SU-DHL-6 (cell line): ENCODE results near the gene GALNT17.
"Not testable (repeated sequence)": the region's sequence is repeated elsewhere in the genome, so short reads cannot be mapped to it uniquely, and the experiment has no call there.

Source experiments
- CTCF ChIP-seq: fragments of 200-600 bp; sonication (generic); IDR thresholded peaks from one replicate; pipeline ENCODE4 v1.5.1; 2017; ENCODE audit warnings: antibody characterized with exemption, mild to moderate bottlenecking, low read length, moderate library complexity; ENCODE audit not compliant: insufficient read depth, poor library complexity, severe bottlenecking
- EZH2phosphoT487 ChIP-seq: fragments of 200-600 bp; sonication (generic), shearing (Covaris generic); conservative IDR thresholded peaks from 2 replicates; pipeline ENCODE4 v1.6.1; 2018; ENCODE audit warnings: mild to moderate bottlenecking, antibody characterized with exemption, low read length, moderate library complexity, mixed read lengths

GRCh38 chr7:71592388-71592787, 460.4 kb downstream of the GALNT17 start:
- TF ChIP-seq CTCF, EZH2phosphoT487: not testable (repeated sequence)
